ENCODE results near the gene PRG2. TPM values are rescaled to one million over a fixed set of nuclear protein-coding genes. Genes with fewer than 3 reads are reported as not detected.

The PRG2 gene
- total RNA-seq, 1 experiment from 2014 or later = not detected

- peaks cover 20% of the 10 kb centered on the region for H3K4me1 ChIP-seq (ENCODE audit: insufficient read depth, low read length)
- no peaks in the 10 kb centered on the region for H3K9me2 ChIP-seq (replicated peaks; ENCODE audit: low read length)
- intact Hi-C loops (cut with micrococcal nuclease) = no loop called here
- H3K4me2 ChIP-seq (ENCODE audit: low read length) = no peak overlapping the region
- ATAC-seq (no peak), DNase-seq (no peak)
- H3K9ac ChIP-seq (ENCODE audit: low read length) = no peak overlapping the region
- no peak overlapping the region for H3K27ac ChIP-seq (ENCODE audit: low read length)
- no peaks in the 10 kb centered on the region for H3K27me3 ChIP-seq (ENCODE audit: low read length)
- no peaks in the 10 kb centered on the region for H3K9me3 ChIP-seq (ENCODE audit: low read length)
- TF ChIP-seq EZH2phosphoT487 (IDR thresholded peaks at IDR 0.05; ENCODE audit: borderline replicate concordance, low read length) (no peak), EZH2 (IDR thresholded peaks at IDR 0.05; ENCODE audit: low read length, unreplicated experiment) (no peak), CTCF (conservative IDR thresholded peaks at IDR 0.05; ENCODE audit: low read depth, low read length) (no peak)
- no peaks in the 10 kb centered on the region for H4K20me1 ChIP-seq (ENCODE audit: low read length)
- CTCF ChIA-PET = no interaction called here
- no TSS peak for BruUV-seq (replicated peaks)
- H3K4me3 ChIP-seq (ENCODE audit: low read length) = no peak overlapping the region
- H3F3A ChIP-seq (ENCODE audit: low read length, unreplicated experiment) = no peaks in the 10 kb centered on the region
- no peaks in the 10 kb centered on the region for H3K79me2 ChIP-seq (ENCODE audit: low read length)
- 0 out of 2 replicates have a peak, but pooled peaks cover 3% of the 10 kb centered on the region for H3K36me3 ChIP-seq (ENCODE audit: low read depth, low read length)
- POLR2A ChIA-PET (ENCODE audit: unreplicated experiment) = no interaction called here
- H2AFZ ChIP-seq (ENCODE audit: low read length) = no peak overlapping the region
These were observed 19.1 kb upstream of the PRG2 start for GRCh38 chr11:57409321-57410100.

- CTCF ChIA-PET = no interaction called here
- intact Hi-C loops (cut with micrococcal nuclease) = no loop called here
These were observed 18.3 kb upstream of the PRG2 start for GRCh38 chr11:57408771-57409170.

More at GRCh38 chr11:57408771-57409170, 18.3 kb upstream of the PRG2 start:
- Histone ChIP-seq H3K79me2 (ENCODE audit: low read length) (no peaks in the 10 kb centered on the region), H4K20me1 (ENCODE audit: low read length) (no peaks in the 10 kb centered on the region), H3K4me2 (ENCODE audit: low read length) (no peak overlapping the region), H3K36me3 (ENCODE audit: low read depth, low read length) (0 out of 2 replicates have a peak, but pooled peaks cover 3% of the 10 kb centered on the region), H3K9me3 (ENCODE audit: low read length) (no peaks in the 10 kb centered on the region), H3K9ac (ENCODE audit: low read length) (no peak overlapping the region), H3K4me1 (ENCODE audit: insufficient read depth, low read length) (peaks cover 20% of the 10 kb centered on the region), H2AFZ (ENCODE audit: low read length) (no peak overlapping the region), H3F3A (ENCODE audit: low read length, unreplicated experiment) (no peaks in the 10 kb centered on the region), H3K4me3 (ENCODE audit: low read length) (no peak overlapping the region), H3K9me2 (replicated peaks; ENCODE audit: low read length) (no peaks in the 10 kb centered on the region), H3K27ac (ENCODE audit: low read length) (no peak overlapping the region), H3K27me3 (ENCODE audit: low read length) (no peaks in the 10 kb centered on the region)
- TF ChIP-seq EZH2 (IDR thresholded peaks at IDR 0.05; ENCODE audit: low read length, unreplicated experiment) (no peak), CTCF (conservative IDR thresholded peaks at IDR 0.05; ENCODE audit: low read depth, low read length) (no peak), EZH2phosphoT487 (IDR thresholded peaks at IDR 0.05; ENCODE audit: borderline replicate concordance, low read length) (no peak)
- POLR2A ChIA-PET (ENCODE audit: unreplicated experiment) = no interaction called here
- BruUV-seq (replicated peaks) = no TSS peak
- no peak for ATAC-seq
- DNase-seq = no peak
